Sigmoid colon (tissue), 7 donors: ENCODE results near the gene MME. TPM values are rescaled to one million over a fixed set of nuclear protein-coding genes. Genes with fewer than 3 reads are reported as not detected.

Experiments used
- DNase-seq: peaks from one replicate; pipeline ENCODE4 v3.0.0-alpha.2; 2019
- H3K27ac ChIP-seq, 4 donors: fragments of 200-600 bp; sonication (generic); one replicate each; pipeline ENCODE4 v1.5.1; 2016 to 2019; ENCODE audit warnings: mild to moderate bottlenecking in 1 of 4
- H3K27me3 ChIP-seq, 3 donors: fragments of 200-600 bp; sonication (generic); one replicate each; pipeline ENCODE4 v1.5.1; 2019; ENCODE audit warnings: mild to moderate bottlenecking in 1 of 3
- H3K36me3 ChIP-seq, 4 donors: fragments of 200-600 bp; sonication (generic); one replicate each; pipeline ENCODE4 v1.5.1; 2016 to 2019
- H3K4me1 ChIP-seq, 4 donors: fragments of 200-600 bp; sonication (generic); one replicate each; pipeline ENCODE4 v1.5.1; 2017 to 2019
- H3K4me3 ChIP-seq, 4 donors: fragments of 200-600 bp; sonication (generic); one replicate each; pipeline ENCODE4 v1.5.1; 2017 to 2019; ENCODE audit warnings: mild to moderate bottlenecking in 2 of 4, moderate library complexity in 1 of 4
- H3K9me3 ChIP-seq, 4 donors: fragments of 200-600 bp in 3 of 4; sonication (generic) in 3 of 4; one replicate each; pipeline versions ENCODE4 v1.5.1 to v1.6.1; 2013 to 2019
- EP300 ChIP-seq, 4 donors: sonication (generic); formaldehyde crosslinking; IDR thresholded peaks; one replicate each; pipeline ENCODE4 v1.6.1; 2017; ENCODE audit warnings: antibody characterized with exemption in 4 of 4
- POLR2A ChIP-seq, 2 donors: fragments of 450-650 bp; IDR thresholded peaks; one replicate each; pipeline ENCODE4 v1.6.1; 2016; ENCODE audit warnings: antibody characterized with exemption in 2 of 2, mild to moderate bottlenecking in 2 of 2, moderate library complexity in 2 of 2
- POLR2AphosphoS5 ChIP-seq, 4 donors: sonication (generic); formaldehyde crosslinking; IDR thresholded peaks; one replicate each; pipeline ENCODE4 v1.6.1; 2017; ENCODE audit warnings: antibody characterized with exemption in 4 of 4
- WGBS, 2 donors: extraction: QIAGEN DNeasy Blood & Tissue Kit; methylation state at CpG; one replicate each; pipeline ENCODE4 v1.1.7; 2013; 5-methylcytosine and 5-hydroxymethylcytosine counted together
- intact Hi-C: fragments of 100-400 bp; cut with DNase I; formaldehyde crosslinking; loops from one replicate; pipeline ENCODE4 v1.15.1; 2023
- polyA plus RNA-seq, 3 donors: library from polyadenylated mRNA; stranded (reverse); fragments of 200-250 nt; gene quantifications; one replicate each; pipeline ENCODE4 v1.2.3, GENCODE V29; 2013
- total RNA-seq, 4 donors: library from RNA; depleted of rRNA; stranded (reverse); fragments of >200 nt; gene quantifications; one replicate each; pipeline ENCODE4 v1.1.0, GENCODE V29; 2016
- TF ChIP-seq, protein P1 (sequence below), 4 experiments: fragments of 450-650 bp in 3 of 4; fragments of 200-600 bp in 1 of 4; IDR thresholded peaks; one replicate each; pipeline ENCODE4 v1.5.1; 2016 to 2019; ENCODE audit warnings: antibody characterized with exemption in 4 of 4, mild to moderate bottlenecking in 3 of 4, moderate library complexity in 2 of 4
- donor health status: healthy with polysubstance abuse.
- donor health status: Bipolar disorder and iron deficiency.
- donor health status: healthy.

Gene MME
- total and polyA plus RNA-seq, 7 donors: 0.46 to 5.0 (median 1.1) TPM

DNA sequence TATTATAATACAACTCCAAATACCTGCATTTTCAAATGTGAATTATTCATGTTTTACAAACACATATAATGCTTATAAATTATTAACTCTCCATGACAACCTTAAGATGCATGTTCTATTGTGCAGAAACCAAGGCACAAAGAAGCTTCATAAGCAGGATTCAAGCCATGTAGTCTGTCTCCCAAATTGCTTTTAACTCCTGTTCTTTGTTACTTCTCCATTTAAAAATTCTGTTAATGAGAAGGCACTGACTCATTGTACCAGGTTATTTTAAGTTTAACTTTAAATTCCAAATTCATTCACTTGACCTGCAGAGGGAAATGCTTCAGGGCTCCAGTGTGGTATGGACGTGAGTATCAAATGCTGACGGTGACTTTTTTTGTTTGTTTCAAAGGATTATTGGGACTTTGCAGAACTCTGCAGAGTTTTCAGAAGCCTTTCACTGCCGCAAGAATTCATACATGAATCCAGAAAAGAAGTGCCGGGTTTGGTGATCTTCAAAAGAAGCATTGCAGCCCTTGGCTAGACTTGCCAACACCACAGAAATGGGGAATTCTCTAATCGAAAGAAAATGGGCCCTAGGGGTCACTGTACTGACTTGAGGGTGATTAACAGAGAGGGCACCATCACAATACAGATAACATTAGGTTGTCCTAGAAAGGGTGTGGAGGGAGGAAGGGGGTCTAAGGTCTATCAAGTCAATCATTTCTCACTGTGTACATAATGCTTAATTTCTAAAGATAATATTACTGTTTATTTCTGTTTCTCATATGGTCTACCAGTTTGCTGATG is 100.0 kb downstream of the MME start:
- no peak for DNase-seq
- Histone ChIP-seq H3K9me3 (no peaks in the 10 kb centered on the region), H3K27me3 (no peaks in the 10 kb centered on the region), H3K4me1 (no peaks in the 10 kb centered on the region), H3K4me3 (no peak overlapping the region), H3K36me3 (no peaks in the 10 kb centered on the region), H3K27ac (no peak overlapping the region)
- TF ChIP-seq, protein P1, sequence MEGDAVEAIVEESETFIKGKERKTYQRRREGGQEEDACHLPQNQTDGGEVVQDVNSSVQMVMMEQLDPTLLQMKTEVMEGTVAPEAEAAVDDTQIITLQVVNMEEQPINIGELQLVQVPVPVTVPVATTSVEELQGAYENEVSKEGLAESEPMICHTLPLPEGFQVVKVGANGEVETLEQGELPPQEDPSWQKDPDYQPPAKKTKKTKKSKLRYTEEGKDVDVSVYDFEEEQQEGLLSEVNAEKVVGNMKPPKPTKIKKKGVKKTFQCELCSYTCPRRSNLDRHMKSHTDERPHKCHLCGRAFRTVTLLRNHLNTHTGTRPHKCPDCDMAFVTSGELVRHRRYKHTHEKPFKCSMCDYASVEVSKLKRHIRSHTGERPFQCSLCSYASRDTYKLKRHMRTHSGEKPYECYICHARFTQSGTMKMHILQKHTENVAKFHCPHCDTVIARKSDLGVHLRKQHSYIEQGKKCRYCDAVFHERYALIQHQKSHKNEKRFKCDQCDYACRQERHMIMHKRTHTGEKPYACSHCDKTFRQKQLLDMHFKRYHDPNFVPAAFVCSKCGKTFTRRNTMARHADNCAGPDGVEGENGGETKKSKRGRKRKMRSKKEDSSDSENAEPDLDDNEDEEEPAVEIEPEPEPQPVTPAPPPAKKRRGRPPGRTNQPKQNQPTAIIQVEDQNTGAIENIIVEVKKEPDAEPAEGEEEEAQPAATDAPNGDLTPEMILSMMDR (IDR thresholded peaks at IDR 0.05): no peak
- TF ChIP-seq POLR2A (IDR thresholded peaks at IDR 0.05) (no peak), EP300 (IDR thresholded peaks at IDR 0.05) (no peak), POLR2AphosphoS5 (IDR thresholded peaks at IDR 0.05) (no peak)
- 90 to 92% methylated on average over 5 of the region's 5 CpGs for WGBS, 2 donors
- intact Hi-C loops: no loop called here

DNA sequence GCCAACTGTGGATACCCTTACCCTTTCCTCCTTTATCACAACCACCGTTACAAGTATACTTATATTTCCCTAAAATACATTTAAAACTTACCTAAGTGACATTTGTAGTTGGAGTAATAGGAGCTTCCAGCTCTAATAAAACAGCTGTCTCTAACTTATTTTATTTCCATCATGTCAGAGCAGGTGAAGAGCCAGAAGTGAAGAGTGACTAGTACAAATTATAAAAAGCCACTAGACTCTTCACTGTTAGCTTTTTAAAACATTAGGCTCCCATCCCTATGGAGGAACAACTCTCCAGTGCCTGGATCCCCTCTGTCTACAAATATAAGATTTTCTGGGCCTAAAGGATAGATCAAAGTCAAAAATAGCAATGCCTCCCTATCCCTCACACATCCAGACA is 102.3 kb downstream of the MME start:
- no peaks in the 10 kb centered on the region for H3K9me3 ChIP-seq
- intact Hi-C loops: no loop called here
- no peak overlapping the region for H3K4me3 ChIP-seq
- WGBS, 2 donors: 94 to 97% methylated on average over 1 of the region's 1 CpG
- no peaks in the 10 kb centered on the region for H3K27me3 ChIP-seq
- no peak for DNase-seq
- H3K27ac ChIP-seq: no peak overlapping the region
- H3K36me3 ChIP-seq: no peaks in the 10 kb centered on the region
- TF ChIP-seq POLR2A (IDR thresholded peaks at IDR 0.05) (no peak), EP300 (IDR thresholded peaks at IDR 0.05) (no peak), POLR2AphosphoS5 (IDR thresholded peaks at IDR 0.05) (no peak)
- TF ChIP-seq, protein P1 (IDR thresholded peaks at IDR 0.05): no peak
- no peaks in the 10 kb centered on the region for H3K4me1 ChIP-seq

DNA sequence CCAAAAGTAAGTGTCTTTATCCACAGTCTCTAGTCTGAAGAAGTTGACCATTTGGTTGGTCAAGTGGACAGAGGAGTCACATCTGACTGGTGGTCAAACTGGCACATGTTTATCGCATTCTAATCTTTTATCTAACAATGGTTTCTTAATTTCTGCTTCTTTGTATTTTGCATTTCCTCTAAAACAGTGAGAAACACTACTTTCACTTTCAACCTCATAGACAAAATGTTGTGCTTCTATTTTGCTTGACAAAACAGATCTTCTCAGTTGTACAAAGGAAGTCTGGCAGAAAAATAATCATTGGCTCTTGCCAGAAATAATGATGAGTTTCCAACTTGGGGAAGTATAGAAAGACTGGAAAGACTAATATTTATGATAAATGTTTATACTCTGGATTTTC is 103.9 kb downstream of the MME start:
- Histone ChIP-seq H3K36me3 (no peaks in the 10 kb centered on the region), H3K9me3 (no peaks in the 10 kb centered on the region), H3K4me3 (no peak overlapping the region), H3K27ac (no peak overlapping the region), H3K27me3 (no peaks in the 10 kb centered on the region), H3K4me1 (no peaks in the 10 kb centered on the region)
- TF ChIP-seq POLR2AphosphoS5 (IDR thresholded peaks at IDR 0.05) (no peak), EP300 (IDR thresholded peaks at IDR 0.05) (no peak)
- TF ChIP-seq, protein P1 (IDR thresholded peaks at IDR 0.05): no peak
- no peak for DNase-seq
- intact Hi-C loops: no loop called here
- 37 to 79% methylated on average over 1 of the region's 1 CpG for WGBS, 2 donors

DNA sequence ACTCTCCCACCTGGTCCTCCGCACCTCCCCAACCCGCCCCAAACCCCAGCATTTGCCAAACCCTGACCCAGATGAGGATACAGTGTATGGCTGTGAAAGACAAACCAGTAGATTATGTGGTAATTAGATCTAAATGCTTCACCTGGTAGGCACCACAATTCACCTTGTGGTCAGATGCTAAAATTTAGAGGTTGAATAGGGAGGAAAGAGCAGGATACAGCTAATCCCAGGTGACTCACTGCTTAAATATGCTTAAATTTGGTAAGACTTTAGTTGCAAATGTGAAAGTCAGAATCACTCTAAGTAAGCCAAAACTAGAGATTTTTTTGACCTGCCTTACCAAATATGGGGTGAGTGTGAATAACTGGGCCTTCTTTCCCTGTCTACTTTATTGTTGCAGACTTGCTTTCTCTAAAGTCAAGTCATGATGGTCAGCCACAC is 105.5 kb downstream of the MME start:
- TF ChIP-seq POLR2A (IDR thresholded peaks at IDR 0.05) (no peak), EP300 (IDR thresholded peaks at IDR 0.05) (no peak), POLR2AphosphoS5 (IDR thresholded peaks at IDR 0.05) (no peak)
- TF ChIP-seq, protein P1 (IDR thresholded peaks at IDR 0.05): no peak
- Histone ChIP-seq H3K9me3 (no peaks in the 10 kb centered on the region), H3K4me3 (no peak overlapping the region), H3K36me3 (no peaks in the 10 kb centered on the region), H3K27me3 (no peaks in the 10 kb centered on the region), H3K4me1 (peaks cover 0 to 6% (median 4%) of the 10 kb centered on the region in 4 donors), H3K27ac (no peak overlapping the region)
- intact Hi-C loops: no loop called here
- WGBS, 2 donors: 96 to 98% methylated on average over 2 of the region's 2 CpGs
- DNase-seq: no peak
